ENCODE measurements around the gene HACD2.

HACD2 gene

DNA sequence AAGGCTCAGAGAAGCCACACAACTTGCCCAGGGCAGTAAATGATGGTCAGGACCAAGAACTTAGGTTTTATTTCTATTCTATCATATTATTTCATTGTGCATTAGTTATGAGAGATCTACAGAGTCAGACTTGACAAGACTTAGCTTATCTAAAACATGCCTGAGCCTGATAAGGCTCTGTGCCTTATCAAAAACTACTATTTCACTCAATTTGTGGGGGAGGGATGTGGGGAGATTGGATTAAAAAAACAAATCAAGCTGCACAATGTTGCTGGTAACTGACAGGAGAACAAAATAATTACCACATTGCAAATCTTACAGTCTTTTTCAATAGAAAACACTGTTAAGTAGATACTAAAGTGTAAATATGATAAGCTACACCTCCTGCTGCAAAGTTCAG lies 16.0 kb downstream of the HACD2 start:
- no peak for DNase-seq

DNA sequence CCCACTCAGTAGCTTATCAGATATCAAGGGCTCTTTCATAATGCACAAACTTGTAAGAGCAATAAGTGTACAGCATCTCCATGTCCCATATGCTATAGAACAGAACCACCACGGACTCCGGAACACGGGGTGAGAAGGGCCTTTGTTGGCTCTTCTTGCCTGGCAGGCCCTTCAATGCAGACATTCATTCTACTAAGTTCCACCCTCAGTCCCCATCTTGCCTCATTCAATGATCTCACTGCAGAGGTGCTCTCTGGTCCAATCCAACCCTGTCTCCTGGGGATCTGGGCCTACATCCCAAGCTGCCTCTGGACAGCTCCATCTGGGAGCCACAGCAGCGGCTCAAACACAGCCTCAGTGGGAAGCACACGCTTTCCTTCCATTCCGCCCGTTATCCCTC lies 16.8 kb downstream of the HACD2 start:
- no peak for DNase-seq

DNA sequence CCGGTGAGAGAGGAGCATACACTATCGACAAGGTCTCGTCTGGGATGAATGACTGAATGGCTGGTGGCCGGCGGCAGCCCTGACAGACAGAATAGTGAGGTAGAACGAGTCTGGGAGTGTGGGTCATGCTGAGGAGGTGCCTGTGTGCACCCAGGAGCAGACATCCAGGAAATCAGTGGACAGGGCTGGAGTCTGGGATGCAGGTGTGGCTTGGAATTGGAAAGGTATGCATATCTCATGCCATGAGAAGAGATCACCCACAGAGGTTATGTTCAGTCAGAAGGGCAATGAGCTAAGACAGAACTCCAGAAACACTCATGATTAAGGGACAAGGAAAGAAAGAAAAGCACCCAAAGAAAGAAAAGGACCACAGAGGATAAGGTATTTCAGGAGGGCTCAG lies 20.8 kb downstream of the HACD2 start:
- no peak for DNase-seq

DNA sequence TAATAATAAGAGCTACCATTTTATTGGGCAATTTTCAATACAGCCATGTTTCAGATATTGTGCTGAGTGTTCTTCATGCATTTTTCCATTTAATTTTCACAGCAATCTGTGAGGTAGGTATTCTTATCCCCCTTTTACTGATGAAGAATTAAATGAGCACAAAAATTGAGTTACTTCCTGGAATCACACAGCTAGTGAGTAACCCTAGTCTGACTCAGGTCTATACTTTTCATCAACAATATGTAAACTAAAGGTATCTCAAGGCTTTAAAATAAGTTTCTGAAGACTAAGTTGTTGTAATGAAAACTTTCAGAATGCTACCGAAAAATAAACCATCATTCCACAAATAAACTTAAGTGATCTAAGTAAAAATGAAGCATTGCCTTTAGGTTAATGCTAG lies 22.3 kb downstream of the HACD2 start:
- no peak for DNase-seq

DNA sequence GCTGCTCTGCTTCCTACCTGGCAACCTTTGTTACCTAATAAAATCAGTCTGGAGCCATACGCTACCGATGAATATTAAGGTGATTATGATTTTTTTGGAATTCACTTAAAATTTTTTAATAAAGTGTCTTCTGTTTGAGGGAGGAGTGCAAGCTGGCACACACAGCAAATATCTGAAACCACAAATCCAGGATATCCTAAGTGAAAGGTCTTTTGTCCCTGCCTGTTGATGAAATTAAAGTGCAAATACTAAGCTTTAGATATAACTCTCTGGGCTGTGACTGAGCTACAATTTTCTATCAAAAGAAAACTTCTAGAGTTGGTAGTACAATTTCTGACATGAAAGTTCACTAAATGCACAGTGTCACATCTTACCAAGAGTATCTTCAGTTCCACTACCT lies 23.7 kb downstream of the HACD2 start:
- no peak for DNase-seq

DNA sequence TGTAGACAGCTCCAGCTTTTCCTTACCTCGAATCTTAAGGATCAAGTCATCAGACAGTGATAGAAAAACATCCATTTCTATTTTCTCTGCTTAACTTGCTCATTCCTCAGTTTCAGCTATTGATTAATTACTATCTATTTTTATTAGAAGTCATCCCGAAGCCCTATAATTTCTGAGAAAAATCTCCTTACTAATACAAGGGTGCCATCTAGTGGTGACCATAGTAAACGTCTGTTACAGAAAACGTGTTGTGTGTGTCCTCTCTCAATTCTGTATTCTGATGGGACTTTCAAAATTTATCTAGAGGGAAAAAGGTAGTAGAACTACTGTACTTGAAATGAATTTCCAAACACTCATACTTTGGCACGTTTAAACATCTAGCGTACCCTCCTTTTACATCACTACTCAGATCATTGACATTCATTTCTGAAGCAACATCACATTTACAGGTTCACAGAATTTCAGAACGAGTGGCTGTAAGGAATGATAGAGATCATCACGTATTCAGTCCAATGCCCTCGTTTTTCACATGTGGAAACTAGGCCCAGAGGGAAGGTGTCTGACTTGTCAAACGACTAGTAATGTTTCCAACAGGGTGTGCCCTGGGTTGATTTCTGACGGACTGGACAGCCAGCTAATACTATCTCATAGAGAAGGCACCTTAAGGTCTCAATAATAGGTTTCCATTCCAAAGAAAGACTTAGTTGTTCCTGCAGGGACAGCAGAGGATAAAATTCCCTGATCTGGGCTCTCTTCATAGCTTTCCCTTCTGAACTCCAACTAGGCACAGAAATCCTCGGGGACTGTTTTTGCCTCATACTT lies 25.6 kb downstream of the HACD2 start:
- DNase-seq, result peak; percentile 73

DNA sequence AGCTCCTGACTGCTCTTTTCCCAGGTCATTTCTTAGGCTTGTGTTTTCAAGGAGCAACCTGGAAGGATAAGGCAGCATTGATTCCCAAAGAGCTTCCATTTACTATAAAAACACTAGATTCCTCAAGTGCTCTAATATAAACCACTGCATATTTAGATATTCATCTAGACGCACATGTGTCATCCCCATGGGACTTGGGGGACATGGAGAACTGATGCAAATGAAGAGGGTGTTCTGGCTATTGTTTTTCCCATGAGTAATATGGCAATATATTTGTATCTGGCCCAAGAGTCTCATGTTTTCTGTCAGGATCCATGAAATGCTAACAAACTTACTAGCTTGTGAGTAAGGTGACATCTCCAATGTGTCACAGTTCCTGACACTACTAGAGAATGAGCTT lies 31.3 kb downstream of the HACD2 start:
- DNase-seq, result no peak

DNA sequence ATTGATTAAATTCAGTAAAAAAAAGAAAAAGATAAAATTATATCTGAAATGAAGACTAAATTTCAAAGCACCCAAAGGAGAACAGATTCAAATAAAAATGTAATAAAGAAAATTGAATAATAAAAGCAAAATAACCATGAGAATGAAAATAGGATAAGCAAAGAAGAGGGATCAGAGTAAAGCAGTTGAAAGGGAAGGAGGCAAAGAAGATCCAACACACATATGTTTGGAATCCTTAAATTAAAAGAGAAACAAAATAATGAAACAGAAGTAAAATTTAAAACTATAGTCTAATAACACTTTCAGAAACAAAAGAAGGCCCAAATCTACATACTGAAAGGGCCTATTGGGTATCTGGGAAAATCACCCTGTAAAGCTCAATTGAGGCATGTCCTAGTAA lies 32.1 kb downstream of the HACD2 start:
- DNase-seq, result no peak

DNA sequence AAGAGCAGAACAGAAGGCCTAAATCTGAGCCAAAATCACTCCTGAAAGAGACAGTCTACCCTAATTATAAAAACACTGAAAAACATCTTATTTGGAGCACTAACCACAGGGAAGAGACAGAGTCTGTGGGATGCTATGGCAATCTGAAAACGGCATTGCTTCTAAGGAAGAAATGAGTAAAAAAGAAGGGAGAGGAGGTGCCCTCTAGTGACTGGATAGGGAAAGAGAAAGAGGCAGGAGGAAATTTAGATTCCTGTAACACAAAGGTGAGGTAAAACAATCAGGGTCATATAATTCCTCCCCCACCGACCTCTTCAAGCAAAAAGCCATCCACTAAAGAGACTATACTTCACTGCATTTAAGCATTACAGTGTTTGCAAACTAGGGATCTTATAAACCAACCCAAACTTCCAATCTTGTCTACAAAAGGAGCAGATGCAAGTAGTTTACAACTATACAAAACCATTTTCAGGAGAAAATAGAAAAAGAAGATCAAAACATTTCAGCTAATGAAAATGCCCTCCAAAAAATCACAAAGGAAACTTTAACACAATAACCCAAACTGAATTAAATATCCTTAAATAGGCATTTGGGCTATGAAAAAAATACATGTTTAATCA lies 32.6 kb downstream of the HACD2 start:
- DNase-seq, result peak; percentile 12

DNA sequence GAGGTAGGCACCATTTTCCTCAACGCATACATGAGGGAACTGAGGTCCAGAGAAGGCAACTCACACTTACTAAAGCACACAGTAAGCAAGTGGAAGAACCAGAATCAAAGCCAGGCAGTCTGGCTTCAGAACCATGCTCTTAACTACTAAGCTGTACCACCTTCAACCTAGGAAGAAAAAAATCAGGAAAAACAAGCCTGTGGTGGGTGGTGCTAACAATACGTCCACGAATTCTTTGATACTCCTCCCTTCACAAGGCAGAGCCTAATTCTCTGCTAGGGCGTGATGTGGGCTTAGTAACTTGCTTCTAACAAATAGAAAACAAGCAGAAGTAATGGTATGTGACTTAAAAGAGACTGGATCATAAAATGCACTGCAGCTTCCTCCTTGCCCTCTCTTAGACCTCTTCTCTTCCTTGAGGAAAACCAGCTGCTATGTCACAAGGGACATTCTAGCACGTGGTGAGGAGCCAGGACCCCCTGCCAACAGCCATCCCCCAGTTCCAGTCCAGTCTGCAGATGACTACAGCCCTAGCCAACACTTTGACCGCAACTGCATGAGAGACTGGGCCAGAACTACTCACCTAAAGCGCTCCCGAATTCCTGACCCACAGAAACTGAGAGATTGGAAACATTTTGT lies 36.9 kb downstream of the HACD2 start:
- no peak for DNase-seq

DNA sequence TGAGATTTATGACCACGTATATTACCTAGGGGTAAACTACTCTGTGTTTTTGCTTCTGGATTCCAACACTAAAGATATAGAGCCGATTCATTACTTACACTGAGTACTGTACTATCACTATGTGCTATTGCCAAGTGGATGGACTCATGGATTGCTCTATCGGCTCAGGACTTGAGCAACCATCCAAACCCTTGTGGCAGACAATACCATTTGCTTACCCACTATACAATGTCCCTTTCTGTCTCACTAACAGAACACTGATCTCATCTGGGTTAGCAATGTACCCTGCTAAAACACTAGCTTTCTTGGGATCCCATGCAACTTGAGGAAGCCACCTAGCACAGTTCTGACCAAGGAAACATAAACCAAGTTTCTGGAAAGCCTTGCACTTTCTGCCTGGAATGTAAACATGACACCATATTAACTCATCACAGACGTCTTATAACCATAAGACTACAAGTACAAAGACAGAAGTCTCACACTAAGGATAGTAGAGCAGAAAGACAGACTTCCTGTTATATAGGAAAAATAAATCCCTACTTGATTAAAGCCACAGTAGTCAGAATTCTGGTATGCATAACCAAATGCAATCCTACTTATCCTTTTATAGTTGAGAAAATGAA lies 38.6 kb downstream of the HACD2 start:
- DNase-seq, result no peak

DNA sequence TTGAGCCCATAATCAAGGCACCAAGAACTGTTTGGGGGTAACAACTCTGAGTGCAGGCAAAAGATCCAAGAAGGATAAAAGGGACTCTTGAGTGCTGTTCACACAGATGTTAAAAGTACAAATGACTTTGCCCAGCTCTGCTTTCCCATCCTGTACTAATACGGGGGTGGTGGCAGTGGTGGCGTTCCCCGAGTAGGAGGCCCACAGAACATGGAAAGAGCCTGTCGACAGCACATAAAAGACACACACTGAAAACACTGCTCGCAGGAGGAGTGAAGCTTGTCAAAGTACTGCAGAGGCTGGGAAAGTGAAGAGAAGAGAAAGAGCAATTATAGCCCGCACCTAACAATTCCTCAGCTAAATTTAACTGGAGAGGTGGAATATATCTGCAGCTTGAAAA lies 40.9 kb downstream of the HACD2 start:
- DNase-seq, result no peak

DNA sequence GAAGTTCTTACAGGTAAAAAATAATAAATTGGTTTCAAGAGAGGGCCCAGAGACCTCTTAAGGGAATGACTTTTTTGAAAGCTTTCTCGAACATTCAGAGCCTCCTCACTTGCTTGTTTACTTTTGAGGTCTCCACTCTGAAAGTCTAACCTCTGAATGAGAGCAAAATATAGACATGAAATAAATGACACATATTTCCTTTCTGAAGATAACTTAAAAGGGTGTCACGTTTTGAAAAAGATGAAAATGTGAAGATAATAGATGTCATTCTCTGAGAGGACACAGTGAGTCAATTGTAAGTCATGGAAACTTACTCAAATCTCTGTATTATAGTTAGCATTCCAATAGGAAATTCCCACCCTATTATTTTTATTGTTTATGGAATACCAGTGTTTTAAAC lies 44.6 kb downstream of the HACD2 start:
- DNase-seq, result no peak

DNA sequence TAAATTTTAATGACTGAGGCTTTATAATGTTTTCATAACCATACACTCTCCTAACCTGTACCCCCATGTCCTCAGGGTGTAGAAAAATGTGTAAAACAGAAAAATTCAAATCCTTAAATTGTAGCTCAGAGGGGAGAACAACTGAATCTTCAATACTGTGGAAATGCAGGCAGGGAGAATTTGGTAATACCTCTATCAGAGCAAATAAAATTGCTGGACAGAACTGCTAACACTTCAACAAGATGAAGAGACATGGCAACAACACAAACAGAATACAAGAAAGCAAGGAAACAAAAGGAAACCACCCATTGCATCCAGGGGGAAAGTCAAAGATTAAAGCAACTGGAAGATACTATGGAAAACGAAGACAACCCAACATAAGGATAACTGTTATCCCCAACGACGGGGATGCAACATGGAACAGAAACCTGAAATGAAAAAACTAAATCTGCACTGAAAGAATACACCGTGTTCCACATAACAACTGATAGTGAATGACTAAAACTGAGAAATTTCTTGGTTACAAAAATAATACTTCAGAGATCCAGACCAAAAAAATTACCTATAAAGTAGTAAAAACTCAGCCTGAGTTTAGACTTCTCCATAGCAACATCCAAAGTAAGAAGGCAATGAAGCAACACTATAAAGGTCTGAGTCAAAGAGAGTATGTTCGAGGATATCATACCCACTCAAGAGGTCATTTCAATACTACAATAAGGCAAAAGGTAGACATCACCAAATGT lies 48.5 kb downstream of the HACD2 start:
- no peak for DNase-seq

DNA sequence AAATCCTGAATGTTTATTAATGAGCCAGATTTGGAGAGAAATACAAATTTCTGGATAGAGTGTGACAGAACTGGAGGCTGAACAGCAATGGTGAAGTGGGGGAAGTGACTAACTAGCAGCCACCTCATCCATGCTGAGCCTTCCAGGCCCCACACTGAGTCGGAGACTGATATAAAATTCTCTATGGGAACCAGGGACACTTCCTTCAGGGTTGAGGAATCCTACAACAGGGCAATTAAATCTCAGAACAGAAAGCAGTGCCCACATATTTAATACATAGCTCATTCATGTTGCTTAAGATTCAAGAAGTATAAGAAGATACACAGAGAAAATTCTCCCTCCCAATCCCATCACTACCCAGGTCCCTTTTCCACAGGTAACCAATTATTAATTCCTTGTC lies 49.3 kb downstream of the HACD2 start:
- DNase-seq, result no peak

DNA sequence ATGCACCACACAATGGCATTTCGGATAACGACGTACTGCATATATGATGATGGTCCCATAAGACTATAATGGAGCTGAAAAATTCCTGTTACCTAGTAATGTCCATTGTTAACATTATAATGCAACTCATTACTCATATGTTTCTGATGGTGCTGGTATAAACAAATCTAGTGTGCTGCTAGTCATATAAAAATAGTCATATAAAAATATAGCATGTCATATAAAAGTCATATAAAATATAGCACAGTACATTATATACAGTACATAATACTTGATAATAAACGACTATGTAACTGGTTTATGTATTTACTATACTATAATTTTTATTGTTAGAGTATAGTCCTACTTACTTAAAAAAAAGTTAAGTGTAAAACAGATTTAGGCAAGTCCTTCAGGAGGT lies 50.6 kb downstream of the HACD2 start:
- no peak for DNase-seq

DNA sequence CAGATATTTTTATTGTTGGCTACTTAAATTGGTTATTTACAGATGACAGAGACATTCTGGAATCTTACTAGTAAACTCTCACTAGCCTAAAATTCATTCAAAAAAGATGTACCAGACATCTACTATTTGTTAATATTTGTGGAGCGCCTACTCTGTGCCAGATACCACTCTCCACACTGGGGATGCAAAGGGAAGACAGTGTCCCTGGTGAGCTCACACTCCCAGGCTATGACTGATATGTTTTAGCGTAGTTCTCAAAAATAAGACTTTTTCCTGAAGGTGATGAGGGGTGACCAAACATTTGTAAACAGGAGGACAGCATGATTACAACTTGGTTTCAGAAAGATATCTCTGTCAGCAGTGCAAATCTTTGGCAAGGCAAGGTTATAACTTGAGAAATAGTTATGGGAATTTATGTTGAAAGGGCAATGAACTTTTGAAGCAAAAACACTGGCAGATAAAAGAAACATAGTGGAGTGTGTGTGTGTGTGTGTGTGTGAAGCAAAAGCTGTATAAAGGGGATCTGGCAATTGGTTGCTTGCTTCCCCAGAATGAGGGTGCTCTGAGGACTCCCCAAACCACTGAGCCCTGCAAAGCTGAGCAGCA lies 51.2 kb downstream of the HACD2 start:
- no peak for DNase-seq

DNA sequence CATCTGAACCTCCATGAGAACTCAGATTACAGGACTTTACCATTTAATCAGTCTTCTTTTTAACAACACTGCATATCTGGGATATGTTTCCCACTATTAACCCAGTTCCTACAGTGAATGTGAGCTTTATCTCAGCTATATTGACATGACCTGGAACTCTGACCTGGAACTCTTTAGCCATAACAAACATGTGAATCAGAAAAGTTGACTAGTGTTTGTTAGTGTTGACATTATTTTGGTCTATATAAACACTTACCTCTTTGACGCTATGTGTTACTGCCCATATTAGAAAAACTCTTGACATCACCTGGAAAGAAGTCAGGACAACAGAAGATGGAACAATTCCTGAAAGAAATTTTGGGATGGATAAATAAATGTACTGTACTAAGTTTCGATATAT lies 56.7 kb downstream of the HACD2 start:
- DNase-seq, result no peak

DNA sequence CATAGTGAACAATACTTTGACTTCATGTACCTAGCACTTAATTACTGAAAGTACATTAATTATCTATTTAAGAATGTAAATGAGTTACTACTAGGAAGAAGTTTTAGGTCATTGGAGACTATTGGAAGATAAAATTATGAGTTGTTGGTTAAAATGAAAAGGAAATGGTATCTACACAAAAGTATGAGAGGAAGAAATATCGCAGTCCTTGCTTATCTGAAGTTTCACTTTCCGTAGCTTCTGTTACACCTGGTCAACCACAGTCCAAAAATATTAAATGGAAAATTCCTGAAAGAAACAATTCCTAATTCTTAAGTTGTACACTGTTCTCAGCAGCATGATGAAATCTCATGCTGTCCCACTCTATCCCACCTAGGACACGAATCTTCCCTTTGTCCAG lies 57.8 kb downstream of the HACD2 start:
- DNase-seq, result no peak

DNA sequence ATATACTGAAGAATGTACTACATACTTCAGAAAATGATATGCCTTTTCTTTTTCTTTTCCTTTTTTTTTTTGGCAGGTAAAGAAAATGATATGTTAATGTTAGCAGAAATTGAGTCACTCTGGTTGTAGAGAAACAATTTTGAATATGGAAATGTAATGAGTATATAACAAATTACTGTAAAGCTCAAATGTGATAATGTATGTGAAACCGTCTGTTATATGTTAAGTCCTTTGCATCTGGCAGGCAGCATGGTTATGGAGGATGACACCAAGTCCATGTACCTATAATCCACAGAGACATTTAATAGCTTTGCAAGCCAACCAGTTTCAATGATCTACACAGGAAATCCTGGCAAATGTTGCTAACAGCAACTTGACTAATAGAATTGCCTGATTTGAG lies 58.4 kb downstream of the HACD2 start:
- no peak for DNase-seq

DNA sequence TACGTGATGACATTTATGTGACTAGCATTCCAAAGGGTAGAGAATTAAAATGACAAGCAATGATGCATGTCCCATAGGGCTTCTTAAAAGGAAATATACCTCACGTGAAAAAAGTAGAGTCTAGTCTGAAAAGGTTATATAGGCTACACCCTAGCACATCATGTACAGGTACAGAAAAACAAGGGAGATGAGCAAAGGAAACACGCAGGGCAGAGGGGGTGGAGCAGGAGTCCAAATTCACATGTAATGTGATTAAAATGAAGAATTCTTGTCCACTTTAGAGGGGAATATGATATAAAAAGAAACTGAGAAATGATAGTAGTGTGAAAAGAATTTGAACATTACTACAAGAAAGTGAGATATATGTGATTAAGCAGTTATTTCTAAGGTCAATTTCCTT lies 59.4 kb downstream of the HACD2 start:
- no peak for DNase-seq

DNA sequence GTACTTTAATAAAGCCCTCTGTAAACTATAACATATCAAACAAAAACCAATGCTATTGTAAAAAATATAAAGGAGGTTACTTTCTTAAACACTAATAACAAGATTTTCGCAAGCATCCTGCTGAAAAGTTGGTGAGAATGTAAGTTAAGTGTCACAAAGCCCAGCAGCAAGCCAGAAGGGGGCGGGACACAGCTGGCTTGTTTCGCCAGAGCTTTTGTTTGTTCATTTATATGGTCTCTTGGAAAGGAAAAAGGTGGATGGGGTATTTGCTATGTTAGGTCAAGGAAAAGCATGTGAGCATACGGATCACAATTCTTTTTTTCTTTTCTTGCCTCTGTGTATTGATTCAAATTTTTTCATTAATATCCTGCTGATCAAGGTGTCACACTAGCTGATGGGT lies 59.9 kb downstream of the HACD2 start:
- no peak for DNase-seq

DNA sequence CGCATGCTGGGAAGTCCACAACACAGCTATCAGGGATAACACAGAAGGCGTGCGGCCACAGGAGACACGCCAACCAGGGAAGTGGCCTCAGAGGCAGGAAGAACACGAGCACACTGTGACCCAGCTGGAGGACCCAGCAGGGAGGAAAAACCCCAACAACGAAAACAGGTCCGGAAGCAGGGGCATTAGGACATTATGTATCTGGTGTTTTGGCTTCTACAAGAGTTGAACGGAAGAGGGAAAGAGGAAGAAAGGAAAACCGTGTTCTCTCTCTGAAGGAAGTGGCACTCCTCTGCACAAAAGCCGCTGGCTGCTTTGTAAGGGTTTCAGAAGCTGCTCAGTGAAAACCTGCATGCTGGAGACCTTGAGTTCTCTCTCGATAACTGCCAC lies 61.8 kb downstream of the HACD2 start:
- DNase-seq, result no peak
